ENCODE results near the gene HELB.

The HELB gene

DNA sequence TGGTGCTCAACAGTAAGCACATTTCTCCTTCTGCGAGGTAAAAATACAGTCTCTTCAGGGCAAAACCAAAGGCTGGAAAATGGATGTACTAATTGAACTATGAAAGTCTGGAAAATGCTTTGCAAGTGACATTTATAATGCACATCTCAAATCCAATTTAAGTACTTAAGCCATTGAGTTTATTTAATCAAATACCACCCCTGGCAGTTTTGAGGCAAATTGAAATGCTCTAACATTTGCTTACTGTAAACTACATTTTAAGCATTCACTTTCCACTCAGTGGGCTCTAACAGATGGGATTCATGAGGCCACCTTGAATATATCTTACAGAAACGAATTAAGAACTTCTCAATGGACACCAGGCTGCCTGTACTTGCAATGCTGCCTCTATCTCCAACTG lies 69.7 kb downstream of the HELB start:
- TF ChIP-seq, protein P1, sequence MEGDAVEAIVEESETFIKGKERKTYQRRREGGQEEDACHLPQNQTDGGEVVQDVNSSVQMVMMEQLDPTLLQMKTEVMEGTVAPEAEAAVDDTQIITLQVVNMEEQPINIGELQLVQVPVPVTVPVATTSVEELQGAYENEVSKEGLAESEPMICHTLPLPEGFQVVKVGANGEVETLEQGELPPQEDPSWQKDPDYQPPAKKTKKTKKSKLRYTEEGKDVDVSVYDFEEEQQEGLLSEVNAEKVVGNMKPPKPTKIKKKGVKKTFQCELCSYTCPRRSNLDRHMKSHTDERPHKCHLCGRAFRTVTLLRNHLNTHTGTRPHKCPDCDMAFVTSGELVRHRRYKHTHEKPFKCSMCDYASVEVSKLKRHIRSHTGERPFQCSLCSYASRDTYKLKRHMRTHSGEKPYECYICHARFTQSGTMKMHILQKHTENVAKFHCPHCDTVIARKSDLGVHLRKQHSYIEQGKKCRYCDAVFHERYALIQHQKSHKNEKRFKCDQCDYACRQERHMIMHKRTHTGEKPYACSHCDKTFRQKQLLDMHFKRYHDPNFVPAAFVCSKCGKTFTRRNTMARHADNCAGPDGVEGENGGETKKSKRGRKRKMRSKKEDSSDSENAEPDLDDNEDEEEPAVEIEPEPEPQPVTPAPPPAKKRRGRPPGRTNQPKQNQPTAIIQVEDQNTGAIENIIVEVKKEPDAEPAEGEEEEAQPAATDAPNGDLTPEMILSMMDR (IDR thresholded peaks at IDR 0.05; ENCODE audit: low read depth, low read length) = no peak

DNA sequence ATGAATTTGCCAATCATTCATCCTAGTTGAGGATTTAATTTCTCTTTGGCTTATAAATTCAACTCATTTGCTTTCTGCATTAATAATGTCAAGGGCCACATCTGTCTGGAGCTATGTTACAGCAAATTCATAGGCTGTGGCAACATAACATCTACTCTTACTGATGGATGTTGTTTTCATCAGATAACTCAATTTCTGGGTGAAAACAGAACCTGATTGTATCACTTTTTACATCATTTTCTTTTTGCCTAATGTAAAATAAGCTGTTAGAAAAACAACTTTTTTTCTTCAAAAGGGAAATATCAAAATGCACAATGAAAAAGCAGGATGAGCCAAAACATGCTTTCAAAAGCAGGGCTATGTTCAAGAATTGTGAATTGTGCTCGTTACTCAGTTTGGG lies 73.3 kb downstream of the HELB start:
- H3K4me3 ChIP-seq (ENCODE audit: low read depth, low read length) = no peak overlapping the region
- TF ChIP-seq, protein P1 (IDR thresholded peaks at IDR 0.05; ENCODE audit: low read depth, low read length) = no peak

More for the DNA sequence above, 69.7 kb downstream of the HELB start:
- no peak overlapping the region for H3K4me3 ChIP-seq (ENCODE audit: low read depth, low read length)

DNA sequence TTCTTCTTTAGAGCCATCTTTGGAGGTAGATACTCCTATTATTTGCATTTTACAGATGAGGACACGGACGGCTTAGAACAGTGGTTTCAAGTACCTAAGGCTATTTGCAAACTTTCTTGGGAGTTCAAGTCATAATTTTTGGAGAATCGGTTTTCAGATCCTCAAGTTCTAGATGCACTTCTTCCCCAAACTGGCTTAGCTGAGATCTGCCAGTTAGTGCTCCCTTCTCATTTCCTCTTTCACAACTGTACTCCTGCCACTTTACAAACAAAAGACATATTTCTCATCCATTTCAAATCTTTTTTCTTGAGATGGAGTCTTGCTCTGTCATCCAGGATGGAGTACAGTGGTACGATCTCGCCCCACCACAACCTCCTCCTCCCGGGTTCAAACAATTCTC lies 77.3 kb downstream of the HELB start:
- TF ChIP-seq, protein P1 (IDR thresholded peaks at IDR 0.05; ENCODE audit: low read depth, low read length) = no peak
- H3K4me3 ChIP-seq (ENCODE audit: low read depth, low read length) = no peak overlapping the region

DNA sequence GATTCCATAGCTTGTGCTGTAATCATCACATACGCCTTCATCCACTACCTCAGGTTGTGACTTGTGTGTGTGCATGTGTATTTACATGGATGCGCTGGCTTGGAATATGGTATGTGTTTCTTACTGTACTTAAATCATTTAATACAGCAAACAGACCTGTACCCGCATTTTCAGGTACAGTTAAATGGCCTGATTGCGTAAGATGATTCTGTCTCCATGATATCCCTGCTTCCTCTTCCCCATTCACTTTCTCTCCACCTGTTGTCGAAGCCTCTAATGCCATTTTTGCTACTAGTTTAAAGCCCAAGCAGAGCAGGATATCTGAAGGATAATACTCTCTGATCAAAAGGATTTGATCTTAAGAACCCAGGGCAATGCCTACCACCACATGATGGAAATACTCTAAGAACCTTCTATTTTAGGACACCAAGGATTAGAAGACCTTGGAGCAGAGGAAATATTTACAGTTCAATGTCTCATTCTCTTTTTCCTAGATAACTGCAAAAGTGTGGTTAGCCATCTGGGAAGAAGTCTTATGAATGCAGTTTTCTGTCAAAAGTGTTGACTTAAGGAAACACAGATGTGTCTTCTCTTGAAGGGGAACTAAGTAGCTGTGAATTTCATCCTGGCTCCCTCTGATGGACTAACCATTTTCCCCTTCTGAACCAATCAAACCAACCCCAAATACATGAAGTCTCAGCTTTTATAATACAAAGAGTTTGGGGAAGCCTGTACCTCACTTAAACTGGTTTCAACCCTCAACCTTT lies 78.7 kb downstream of the HELB start:
- TF ChIP-seq, protein P1 (IDR thresholded peaks at IDR 0.05; ENCODE audit: low read depth, low read length) = no peak
- no peak overlapping the region for H3K4me3 ChIP-seq (ENCODE audit: low read depth, low read length)

DNA sequence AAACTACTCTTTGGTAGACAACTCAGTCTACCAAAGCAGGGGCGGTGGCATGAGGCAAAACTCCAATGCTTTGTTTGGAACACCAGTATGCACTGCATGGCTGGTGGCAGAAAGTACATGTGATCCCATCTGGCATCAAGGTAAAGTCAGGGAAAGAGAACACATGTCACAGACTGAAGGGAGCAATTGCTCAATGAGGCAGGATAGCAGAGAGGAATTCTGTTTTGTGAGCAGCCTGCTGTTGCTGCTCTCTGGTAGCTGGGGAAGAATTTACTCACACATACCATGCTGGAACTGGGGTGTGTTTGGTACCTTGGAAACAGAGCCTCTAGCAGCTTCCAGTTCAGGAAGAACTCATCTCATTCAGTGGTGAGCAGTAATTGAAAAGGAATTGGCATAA lies 84.8 kb downstream of the HELB start:
- TF ChIP-seq, protein P1 (IDR thresholded peaks at IDR 0.05; ENCODE audit: low read depth, low read length) = no peak
- H3K4me3 ChIP-seq (ENCODE audit: low read depth, low read length) = no peak overlapping the region

Data from WI38 (cell line).